PC-9 (cell line): Measurements from ENCODE around the gene HTR2A. TPM values are rescaled to one million over a fixed set of nuclear protein-coding genes. Genes with fewer than 3 reads are reported as not detected.

ENCODE experiments used
- BruUV-seq: library from RNA; stranded (reverse); fragments of 400-500 nt; replicated peaks from 2 replicates; lab custom pipeline; 2021; lab: Mats Ljungman, UMichigan
- CTCF ChIA-PET: fragments of 300-600 bp; sonication (Branson Sonifier 250); formaldehyde crosslinking; loops from one replicate; lab custom pipeline; 2022; ENCODE audit warnings: antibody characterized with exemption; lab: Charles Lee
- POLR2A ChIA-PET: fragments of 300-600 bp; sonication (Branson Sonifier 250); formaldehyde crosslinking; loops from one replicate; lab custom pipeline; 2022; ENCODE audit warnings: antibody characterized with exemption; ENCODE audit not compliant: unreplicated experiment; lab: Charles Lee
- DNase-seq, 2 experiments: peaks; one replicate each; pipeline versions ENCODE4 v3.0.0 to v3.0.0-alpha.2; 2015 to 2022; ENCODE audit warnings: mixed read lengths in 1 of 2
- H2AFZ ChIP-seq: fragments of 200-600 bp; sonication (generic); 2 replicates; pipeline ENCODE4 v1.8.1; 2017; ENCODE audit warnings: antibody characterized with exemption
- H3F3A ChIP-seq: fragments of 200-600 bp; sonication (generic); 2 replicates; pipeline ENCODE4 v1.8.1; 2017; ENCODE audit warnings: antibody characterized with exemption, mild to moderate bottlenecking, low read depth; ENCODE audit not compliant: insufficient read depth
- H3K27ac ChIP-seq: fragments of 200-600 bp; sonication (generic); 2 replicates; pipeline ENCODE4 v1.6.1; 2016; ENCODE audit warnings: mixed run types
- H3K27me3 ChIP-seq: fragments of 200-600 bp; sonication (generic); 2 replicates; pipeline ENCODE4 v1.6.1; 2016; ENCODE audit warnings: low read depth, mixed run types; ENCODE audit not compliant: insufficient read depth
- H3K36me3 ChIP-seq: fragments of 200-600 bp; sonication (generic); 2 replicates; pipeline ENCODE4 v1.6.1; 2016; ENCODE audit warnings: low read depth, mixed run types
- H3K4me1 ChIP-seq: fragments of 200-600 bp; sonication (generic); replicated peaks from 2 replicates; pipeline ENCODE4 v1.6.1; 2016; ENCODE audit warnings: mixed run types; ENCODE audit not compliant: insufficient read depth
- H3K4me2 ChIP-seq: fragments of 200-600 bp; sonication (generic); 2 replicates; pipeline ENCODE4 v1.6.1; 2017; ENCODE audit warnings: mixed run types
- H3K4me3 ChIP-seq: fragments of 200-600 bp; sonication (generic); 2 replicates; pipeline ENCODE4 v1.6.1; 2016; ENCODE audit warnings: mixed run types
- H3K79me2 ChIP-seq: fragments of 200-600 bp; sonication (generic); 2 replicates; pipeline ENCODE4 v1.6.1; 2017; ENCODE audit warnings: low read depth, mixed run types
- H3K9me2 ChIP-seq: fragments of 200-600 bp; sonication (generic); 2 replicates; pipeline ENCODE4 v1.8.1; 2017; ENCODE audit warnings: mild to moderate bottlenecking; ENCODE audit not compliant: insufficient read depth
- H3K9me3 ChIP-seq: fragments of 200-600 bp; sonication (generic); 2 replicates; pipeline ENCODE4 v1.8.1; 2016; ENCODE audit warnings: low read depth; ENCODE audit not compliant: insufficient read depth
- H4K20me1 ChIP-seq: fragments of 200-600 bp; sonication (generic); 2 replicates; pipeline ENCODE4 v1.8.1; 2017; ENCODE audit not compliant: insufficient read depth
- CTCF ChIP-seq: fragments of 200-600 bp; sonication (generic); conservative IDR thresholded peaks from 2 replicates; pipeline ENCODE4 v1.6.1; 2017; ENCODE audit warnings: mixed run types, antibody characterized with exemption, mild to moderate bottlenecking, moderate library complexity
- EZH2 ChIP-seq: fragments of 200-600 bp; sonication (generic); IDR thresholded peaks from 2 replicates; pipeline ENCODE4 v1.8.0; 2017; ENCODE audit warnings: antibody characterized with exemption, low read depth
- intact Hi-C: fragments of 100-400 bp; cut with micrococcal nuclease; formaldehyde crosslinking; loops from one replicate; pipeline ENCODE4 v1.10.0; 2022; ENCODE audit not compliant: unreplicated experiment
- total RNA-seq: library from RNA; stranded (reverse); gene quantifications from 2 replicates; pipeline ENCODE4 v1.2.3, GENCODE V29; 2021

Gene HTR2A
- total RNA-seq, 1 experiment from 2014 or later, result not detected

GRCh38 chr13:46830405-46831005 is 66.3 kb downstream of the HTR2A start:
- H3K27me3 ChIP-seq, result no peaks in the 10 kb centered on the region
- POLR2A ChIA-PET, result no interaction called here
- no peak overlapping the region for H3K4me3 ChIP-seq
- no peaks in the 10 kb centered on the region for H3K4me1 ChIP-seq
- DNase-seq, result no peak
- BruUV-seq, result no TSS peak
- no peak overlapping the region for H2AFZ ChIP-seq
- no peak overlapping the region for H3K4me2 ChIP-seq
- no peaks in the 10 kb centered on the region for H4K20me1 ChIP-seq
- no peaks in the 10 kb centered on the region for H3K9me2 ChIP-seq
- H3K27ac ChIP-seq, result no peak overlapping the region
- CTCF ChIA-PET, result no interaction called here
- no peaks in the 10 kb centered on the region for H3F3A ChIP-seq
- H3K36me3 ChIP-seq, result no peaks in the 10 kb centered on the region
- intact Hi-C loops, result loop anchor here (1.0 to 5.0 kb wide), 2 partner anchors 942 to 1939 kb away; no protein-coding TSS in a partner anchor
- H3K9me3 ChIP-seq, result no peaks in the 10 kb centered on the region
- TF ChIP-seq EZH2 (no peak), CTCF (no peak)
- H3K79me2 ChIP-seq, result no peaks in the 10 kb centered on the region

DNA sequence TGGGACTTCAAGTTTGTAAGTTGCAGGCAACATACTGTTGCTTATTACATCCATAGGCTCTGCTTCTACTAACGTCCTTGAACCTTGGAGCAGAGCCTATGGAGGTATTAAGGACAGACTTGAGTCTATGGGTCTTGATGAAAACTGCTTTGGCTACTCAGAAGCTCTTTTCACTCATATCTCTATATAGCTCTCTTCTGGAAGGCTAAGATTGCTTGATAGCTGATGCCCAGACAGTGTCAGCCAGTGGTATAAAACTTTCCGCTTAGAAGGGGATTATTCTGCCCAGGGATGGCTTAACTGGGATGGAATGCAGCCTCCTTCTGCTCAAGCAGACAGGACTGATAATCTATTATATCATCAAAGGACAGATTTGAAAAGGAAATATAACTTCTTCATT is 74.3 kb downstream of the HTR2A start:
- Histone ChIP-seq H3K79me2 (no peaks in the 10 kb centered on the region), H3K4me1 (no peaks in the 10 kb centered on the region), H3K9me2 (no peaks in the 10 kb centered on the region), H2AFZ (no peak overlapping the region), H3K9me3 (no peaks in the 10 kb centered on the region), H4K20me1 (no peaks in the 10 kb centered on the region), H3F3A (no peaks in the 10 kb centered on the region), H3K27ac (no peak overlapping the region), H3K27me3 (no peaks in the 10 kb centered on the region), H3K36me3 (no peaks in the 10 kb centered on the region), H3K4me2 (no peak overlapping the region), H3K4me3 (no peak overlapping the region)
- ChIA-PET CTCF (no interaction called here), POLR2A (no interaction called here)
- TF ChIP-seq EZH2 (no peak), CTCF (no peak)
- no peak for DNase-seq
- no TSS peak for BruUV-seq
- intact Hi-C loops, result no loop called here

- Histone ChIP-seq H4K20me1 (no peaks in the 10 kb centered on the region), H3K9me2 (no peaks in the 10 kb centered on the region), H3K4me3 (no peak overlapping the region), H3K4me1 (no peaks in the 10 kb centered on the region), H3K4me2 (no peak overlapping the region), H3K79me2 (no peaks in the 10 kb centered on the region), H3K27me3 (no peaks in the 10 kb centered on the region), H3K27ac (no peak overlapping the region), H3K36me3 (no peaks in the 10 kb centered on the region), H3F3A (no peaks in the 10 kb centered on the region), H3K9me3 (no peaks in the 10 kb centered on the region), H2AFZ (no peak overlapping the region)
- TF ChIP-seq CTCF, result no peak
- TF ChIP-seq EZH2, result no peak
- no peak for DNase-seq
- BruUV-seq, result no TSS peak
- ChIA-PET POLR2A (no interaction called here), CTCF (no interaction called here)
- intact Hi-C loops, result no loop called here
These were observed 78.9 kb downstream of the HTR2A start for GRCh38 chr13:46817838-46818476.
